HG02884 (cell line): Measurements from ENCODE around the gene TMEM98.
"Not testable (repeated sequence)": the region's sequence is repeated elsewhere in the genome, so short reads cannot be mapped to it uniquely, and the experiment has no call there.

Experiments
- ATAC-seq: cut with Tn5 transposase; IDR thresholded peaks from one replicate; pipeline ENCODE4 v1.9.1; 2021; ENCODE audit warnings: mild to moderate bottlenecking, moderate library complexity; ENCODE audit not compliant: unreplicated experiment

TMEM98 gene

GRCh38 chr17:32971171-32971570 lies 43.2 kb downstream of the TMEM98 start:
- ATAC-seq: no peak

- no peak for ATAC-seq
Observed at GRCh38 chr17:32976131-32976530, 48.2 kb downstream of the TMEM98 start.

- ATAC-seq: no peak
Observed at GRCh38 chr17:32976605-32977004, 48.7 kb downstream of the TMEM98 start.

DNA sequence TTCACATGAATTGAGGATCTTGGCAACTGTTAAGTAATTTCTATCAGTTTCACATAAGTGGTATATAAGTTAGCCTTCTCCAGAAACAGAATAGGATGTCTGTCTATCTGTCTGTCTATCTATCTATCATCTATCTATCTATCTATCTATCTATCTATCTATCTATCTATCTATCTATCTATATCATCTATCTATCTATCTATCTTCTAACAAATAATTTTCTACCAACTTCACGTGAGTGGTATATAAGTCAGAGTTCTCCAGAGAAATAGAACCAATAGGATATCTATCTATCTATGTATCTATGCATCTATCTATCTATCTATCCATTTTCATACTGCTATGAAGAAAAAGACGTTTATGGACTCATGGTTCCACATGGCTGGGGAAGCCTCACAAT lies 52.3 kb downstream of the TMEM98 start:
- ATAC-seq: no peak

- not testable (repeated sequence) for ATAC-seq
Observed at GRCh38 chr17:32981611-32982010, 53.7 kb downstream of the TMEM98 start.

DNA sequence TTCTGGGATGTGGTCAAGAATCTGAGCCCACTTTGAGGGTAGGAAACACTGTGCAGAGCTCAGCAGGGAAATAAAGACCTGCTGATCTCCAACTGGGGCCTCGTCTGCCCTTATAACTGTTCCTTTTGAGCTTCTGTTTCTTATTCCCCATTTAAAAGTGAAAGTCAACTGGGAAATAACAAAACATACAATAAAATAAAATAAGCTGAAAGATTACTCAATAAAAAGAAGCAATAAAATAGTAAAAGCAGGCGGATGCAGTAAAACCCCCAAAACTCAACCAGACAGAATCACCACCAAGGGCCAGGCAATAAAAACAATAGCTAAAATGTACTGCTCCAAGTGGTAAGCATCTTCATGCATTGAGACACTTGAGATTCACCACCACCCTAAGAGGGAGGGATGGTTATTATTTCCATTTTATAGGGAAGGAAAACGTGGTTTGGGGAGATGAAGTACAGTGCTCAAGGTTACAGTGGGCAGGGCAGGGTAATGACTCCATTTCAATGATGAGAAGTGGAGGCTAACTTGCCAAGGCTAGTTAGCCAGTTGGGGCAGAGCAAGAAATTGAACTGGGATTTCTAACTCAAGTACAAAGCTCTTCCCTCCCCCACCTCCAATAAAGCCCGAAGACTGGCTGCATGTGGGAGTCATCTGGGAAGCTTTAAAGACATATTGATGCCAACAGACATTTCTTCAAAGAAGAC lies 57.2 kb downstream of the TMEM98 start:
- no peak for ATAC-seq

- not testable (repeated sequence) for ATAC-seq
Observed at GRCh38 chr17:32987453-32987805, 59.5 kb downstream of the TMEM98 start.

- ATAC-seq: not testable (repeated sequence)
Observed at GRCh38 chr17:32987868-32988267, 59.9 kb downstream of the TMEM98 start.

DNA sequence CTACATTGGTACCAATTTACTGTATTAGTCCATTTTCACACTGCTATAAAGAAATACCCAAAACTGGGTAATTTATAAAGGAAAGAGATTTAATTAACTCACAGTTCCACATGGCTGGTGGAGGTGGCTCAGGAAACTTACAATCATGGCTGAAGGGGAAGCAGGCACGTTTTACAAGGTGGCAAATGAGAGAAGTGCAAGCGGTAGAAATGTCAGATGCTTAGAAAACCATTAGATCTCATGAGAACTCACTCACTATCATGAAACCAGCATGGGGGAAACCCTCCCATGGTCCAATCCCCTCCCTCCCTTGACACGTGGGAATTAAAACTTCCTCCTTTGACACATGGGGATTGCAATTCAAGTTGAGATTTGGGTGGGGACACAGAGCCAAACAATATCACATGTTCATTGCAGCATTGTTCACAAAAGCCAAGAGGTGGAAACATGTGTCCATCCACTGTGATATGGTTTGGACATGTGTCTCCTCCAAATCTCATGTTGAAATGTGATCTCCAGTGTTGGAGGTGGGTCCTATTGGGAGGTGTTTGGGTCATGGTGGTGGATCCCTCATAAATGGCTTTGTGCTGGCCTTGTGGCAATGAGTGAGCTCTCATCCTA lies 60.6 kb downstream of the TMEM98 start:
- no peak for ATAC-seq

DNA sequence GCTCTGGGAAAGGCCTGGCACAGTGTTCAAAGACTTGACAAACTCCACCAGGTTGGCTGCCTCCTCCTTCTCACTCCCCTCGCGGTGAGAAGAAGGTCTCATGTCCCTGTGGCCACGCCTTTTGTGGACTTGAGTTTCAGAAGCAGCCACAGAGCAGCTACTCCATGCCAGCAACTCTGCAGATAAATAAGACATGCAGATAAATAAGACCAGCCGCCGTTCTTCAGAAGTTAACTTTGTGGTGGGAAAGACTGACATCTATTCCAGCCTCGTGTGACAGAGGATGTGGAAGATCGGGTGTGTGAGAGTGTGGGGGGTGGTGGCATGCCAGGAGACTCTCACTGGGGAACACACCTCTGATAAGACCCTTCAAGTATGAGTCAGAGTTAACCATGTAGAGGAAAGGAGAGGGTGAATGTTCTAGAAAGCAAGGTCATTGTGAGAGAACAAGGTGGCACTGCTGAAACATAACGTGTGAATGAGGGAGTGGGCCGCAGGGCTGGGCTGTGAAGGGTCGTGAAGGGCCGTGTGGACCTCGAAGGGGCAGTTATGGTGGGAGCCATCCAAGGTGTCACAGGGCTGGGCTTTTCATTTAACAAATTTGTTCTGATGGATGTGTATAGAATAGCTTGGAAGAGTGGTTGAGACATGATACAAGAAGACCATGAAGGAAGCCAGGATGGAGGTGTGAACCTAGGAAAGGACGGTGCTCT lies 64.5 kb downstream of the TMEM98 start:
- ATAC-seq: no peak

DNA sequence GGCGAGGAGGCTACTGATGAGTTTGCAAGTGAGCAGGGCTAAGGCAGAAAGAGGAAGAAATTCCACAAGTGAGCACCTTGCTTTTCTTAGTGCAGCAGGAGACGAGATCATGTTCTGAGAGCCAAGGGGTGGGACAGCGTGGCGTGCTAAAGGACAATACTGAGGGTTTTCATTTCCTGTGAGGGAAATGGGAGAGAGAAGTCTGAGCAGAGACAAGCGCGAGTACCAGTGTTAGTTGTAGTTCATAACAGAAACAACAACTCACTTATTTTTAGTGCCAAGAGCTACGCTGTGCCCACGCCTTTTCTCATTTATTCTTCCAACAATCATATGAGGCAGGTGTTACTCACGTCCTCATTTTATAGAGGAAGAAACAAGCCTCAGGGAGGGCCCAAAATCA lies 66.0 kb downstream of the TMEM98 start:
- ATAC-seq: no peak
